GM20000 (cell line): Measurements from ENCODE around the gene SPIRE1.

ENCODE experiments used
- DNase-seq: peaks from one replicate; pipeline ENCODE4 v3.0.0; 2012; ENCODE audit warnings: low spot score
- TF ChIP-seq, protein P1 (sequence below): IDR thresholded peaks from 2 replicates; pipeline ENCODE4 v1.5.1; 2012; ENCODE audit warnings: mild to moderate bottlenecking, control low read depth; ENCODE audit errors: extremely low read depth, missing control alignments

SPIRE1 gene

DNA sequence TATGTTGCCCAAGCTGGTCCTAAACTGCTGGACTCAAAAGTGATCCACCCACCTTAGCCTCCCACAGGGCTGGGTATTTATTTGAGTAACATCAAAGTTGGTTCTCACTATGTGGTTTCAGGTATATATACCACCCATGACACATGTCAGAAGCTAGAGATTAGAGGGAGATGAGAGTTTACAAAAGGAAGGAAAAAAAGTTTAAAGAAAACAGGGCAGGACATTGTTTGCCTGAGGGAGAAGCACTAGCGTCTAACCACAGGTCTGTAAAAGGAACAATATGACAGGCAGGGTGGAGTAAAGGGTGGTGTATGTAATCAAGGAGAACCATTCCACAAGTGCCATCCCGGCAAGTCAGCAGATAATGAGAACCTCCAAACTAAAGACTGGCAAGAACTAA lies 36.1 kb upstream of the SPIRE1 start:
- DNase-seq = no peak
- TF ChIP-seq, protein P1, sequence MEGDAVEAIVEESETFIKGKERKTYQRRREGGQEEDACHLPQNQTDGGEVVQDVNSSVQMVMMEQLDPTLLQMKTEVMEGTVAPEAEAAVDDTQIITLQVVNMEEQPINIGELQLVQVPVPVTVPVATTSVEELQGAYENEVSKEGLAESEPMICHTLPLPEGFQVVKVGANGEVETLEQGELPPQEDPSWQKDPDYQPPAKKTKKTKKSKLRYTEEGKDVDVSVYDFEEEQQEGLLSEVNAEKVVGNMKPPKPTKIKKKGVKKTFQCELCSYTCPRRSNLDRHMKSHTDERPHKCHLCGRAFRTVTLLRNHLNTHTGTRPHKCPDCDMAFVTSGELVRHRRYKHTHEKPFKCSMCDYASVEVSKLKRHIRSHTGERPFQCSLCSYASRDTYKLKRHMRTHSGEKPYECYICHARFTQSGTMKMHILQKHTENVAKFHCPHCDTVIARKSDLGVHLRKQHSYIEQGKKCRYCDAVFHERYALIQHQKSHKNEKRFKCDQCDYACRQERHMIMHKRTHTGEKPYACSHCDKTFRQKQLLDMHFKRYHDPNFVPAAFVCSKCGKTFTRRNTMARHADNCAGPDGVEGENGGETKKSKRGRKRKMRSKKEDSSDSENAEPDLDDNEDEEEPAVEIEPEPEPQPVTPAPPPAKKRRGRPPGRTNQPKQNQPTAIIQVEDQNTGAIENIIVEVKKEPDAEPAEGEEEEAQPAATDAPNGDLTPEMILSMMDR = no peak

DNA sequence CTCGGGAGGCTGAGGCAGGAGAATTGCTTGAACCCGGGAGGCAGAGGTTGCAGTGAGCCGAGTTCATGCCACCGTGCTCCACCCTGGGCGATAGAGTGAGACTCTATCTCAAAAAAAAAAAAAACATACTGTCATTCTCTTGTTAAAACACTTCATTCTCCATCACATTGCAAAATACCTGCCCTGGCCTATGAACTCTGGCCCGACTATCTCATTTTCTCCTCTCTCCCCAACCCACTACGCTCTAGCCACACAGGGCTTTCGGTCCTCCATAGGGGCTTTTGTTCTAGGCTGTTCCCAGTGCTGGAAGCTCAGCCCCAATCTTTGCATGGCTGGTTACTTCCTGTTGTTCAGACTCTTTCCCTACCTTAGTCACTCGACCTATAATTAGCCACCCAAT lies 34.3 kb upstream of the SPIRE1 start:
- TF ChIP-seq, protein P1 = no peak
- no peak for DNase-seq

DNA sequence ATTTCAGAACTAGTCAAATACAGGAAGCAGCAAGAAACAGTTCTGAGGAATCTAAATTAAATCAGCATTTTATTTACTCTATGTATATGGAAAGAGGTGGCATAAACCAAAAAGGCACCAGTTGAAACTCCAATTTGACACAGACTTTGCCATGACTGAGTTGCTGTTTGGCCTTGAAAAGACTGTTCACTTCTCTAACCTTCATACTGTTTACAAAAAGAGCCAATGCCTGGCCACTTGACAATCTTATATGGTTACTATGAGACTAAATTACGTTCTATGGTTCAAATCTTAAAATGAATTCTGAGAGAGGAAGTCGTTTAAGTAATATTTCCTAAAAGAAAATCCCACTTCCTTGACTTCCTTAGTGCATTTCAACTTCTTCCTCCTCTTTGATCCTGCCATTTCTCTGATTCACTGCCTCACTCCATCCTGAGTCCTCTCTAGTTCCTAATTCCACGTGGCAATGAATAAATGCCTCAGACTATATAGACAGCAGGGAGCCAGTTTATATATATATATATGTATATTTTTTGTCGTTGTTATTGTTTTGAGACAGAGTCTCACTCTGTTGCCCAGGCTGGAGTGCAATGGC lies 31.4 kb upstream of the SPIRE1 start:
- TF ChIP-seq, protein P1 = no peak
- DNase-seq = no peak

DNA sequence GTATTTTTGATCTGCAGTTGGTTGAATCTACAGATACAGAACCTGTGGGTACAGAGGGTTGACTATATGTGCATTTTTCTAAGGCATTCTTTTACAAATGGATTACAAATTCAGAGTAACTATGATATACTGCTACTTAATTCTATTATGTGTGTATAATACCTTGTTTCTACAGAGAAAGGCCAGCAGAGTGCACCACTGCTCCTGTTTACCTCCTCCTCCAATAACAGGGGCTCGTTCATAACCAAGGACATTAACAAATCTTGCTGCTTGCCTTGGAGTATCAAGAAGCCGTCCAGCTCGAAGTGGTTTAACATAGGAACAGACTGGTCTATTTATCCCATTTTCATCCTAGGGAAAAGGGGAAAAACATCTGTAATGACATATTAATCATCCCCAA lies 28.2 kb upstream of the SPIRE1 start:
- TF ChIP-seq, protein P1 = no peak
- DNase-seq = no peak

DNA sequence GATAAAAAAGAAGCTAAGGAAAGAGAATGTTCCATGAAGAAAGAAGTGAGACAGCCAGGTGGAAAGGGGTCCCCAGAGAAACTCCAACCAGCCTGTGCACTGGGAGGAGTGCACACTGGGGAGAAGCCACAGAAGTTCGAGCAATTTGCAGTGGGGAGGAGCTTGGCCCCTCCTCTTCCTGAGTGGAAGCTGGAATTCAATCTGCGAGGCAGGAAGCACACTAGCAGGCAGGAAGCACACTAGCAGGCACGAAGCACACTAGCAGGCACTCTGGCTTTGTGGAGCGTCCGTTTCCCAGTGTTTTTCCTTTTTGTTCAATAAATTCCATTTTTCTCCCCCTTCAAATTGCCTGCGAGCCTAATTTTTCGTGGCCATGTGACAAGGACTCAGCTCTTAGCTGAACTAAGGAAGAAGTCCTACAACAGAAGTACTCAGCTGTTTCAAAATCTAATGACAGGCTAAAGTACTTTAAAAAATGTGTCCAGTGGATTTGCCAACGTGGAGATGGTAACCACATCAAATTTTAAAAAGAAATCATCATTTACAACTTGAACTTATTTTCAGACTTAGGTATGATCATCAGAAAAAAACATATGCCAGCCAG lies 21.4 kb upstream of the SPIRE1 start:
- TF ChIP-seq, protein P1 = no peak
- no peak for DNase-seq

DNA sequence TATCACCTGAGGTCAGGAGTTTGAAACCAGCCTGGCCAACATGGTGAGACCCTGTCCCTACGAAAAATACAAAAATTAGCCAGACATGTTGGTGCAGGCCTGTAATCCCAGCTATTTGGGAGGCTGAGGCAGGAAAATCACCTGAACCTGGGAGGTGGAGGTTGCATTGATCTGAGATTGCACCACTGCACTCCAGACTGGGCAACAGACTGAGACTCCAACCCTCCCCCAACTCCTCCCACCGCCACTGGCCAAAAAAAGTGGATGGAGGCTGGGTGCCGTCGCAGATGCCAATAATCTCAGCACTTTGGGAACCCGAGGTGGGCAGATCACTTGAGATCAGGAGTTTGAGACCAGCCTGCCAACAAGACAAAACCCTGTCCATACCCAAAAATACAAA lies 10.1 kb upstream of the SPIRE1 start:
- no peak for DNase-seq
- TF ChIP-seq, protein P1 = no peak

DNA sequence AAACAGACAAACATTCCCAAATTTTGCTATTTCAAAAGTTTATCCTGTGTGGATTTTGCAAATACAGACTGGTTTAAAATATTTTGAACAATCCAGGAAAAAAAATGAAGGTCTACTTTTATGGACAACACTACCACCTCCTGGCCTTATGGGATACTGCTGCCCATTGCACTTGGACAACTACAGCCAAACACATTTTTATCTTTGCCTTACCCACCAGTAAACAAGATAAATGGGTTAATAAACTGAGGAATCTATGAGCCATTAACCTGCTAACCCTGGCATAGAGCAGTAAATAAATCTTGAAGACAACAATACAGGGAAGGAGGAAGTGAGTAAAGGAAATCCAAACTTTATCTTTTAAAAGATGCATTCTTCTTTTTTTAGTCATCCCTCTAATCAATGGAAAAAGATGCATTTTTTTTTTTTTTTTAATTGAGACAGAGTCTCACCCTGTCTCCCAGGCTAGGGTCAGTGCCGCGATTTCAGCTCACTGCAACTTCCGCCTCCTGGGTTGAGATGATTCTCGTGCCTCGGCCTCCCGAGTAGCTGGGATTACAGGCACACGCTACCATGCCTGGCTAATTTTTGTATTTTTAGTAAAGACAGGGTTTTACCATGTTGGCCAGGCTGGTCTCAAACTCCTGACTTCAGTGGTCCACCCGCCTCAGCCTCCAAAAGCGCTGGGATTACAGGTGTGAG lies 2.1 kb upstream of the SPIRE1 start:
- TF ChIP-seq, protein P1 = peak; percentile 69
- peak; percentile 68 for DNase-seq
